ENCODE data around the gene VWA5B1.

VWA5B1 gene

DNA sequence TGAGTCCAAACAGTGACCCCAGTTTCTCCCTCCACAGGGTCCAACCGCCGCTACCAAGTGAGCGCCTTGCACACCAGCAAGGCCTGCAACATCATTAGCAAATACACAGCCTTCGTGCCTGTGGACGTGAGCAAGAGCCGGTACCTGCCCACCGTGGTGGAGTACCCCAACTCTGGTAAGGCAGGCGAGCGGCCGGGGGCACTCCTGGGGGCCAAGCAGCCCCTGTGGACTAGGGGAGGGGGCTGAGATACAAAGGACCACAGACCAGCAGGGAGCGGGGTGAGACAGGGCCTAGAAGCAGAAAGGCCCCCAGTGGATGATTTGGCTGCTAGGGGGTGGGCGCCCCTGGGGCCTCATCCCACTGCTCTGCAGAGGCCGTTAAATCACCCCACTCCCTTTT lies 54.7 kb downstream of the VWA5B1 start:
- in situ Hi-C loops (cut with MboI; ENCODE audit: low sequenced_read_pairs), result no loop called here

DNA sequence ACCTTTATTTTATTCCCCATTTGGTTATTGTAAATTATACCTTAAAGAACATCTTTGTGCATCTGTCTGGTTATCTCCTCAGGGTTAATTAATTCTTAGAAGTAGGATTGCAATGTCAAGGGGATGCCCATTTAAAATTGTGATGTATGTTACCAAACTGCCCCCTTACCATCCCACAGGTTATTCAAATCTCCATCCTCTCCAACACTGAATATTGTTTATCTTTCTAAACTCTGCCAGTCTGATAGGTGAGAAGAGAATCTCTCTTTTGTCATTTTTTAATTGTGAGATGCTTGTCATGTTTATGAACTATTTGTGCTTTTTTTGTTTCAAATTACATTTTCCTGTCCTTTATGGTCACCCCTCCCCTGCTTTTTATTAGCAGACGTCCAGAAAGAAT lies 55.8 kb downstream of the VWA5B1 start:
- in situ Hi-C loops (cut with MboI; ENCODE audit: low sequenced_read_pairs), result no loop called here

DNA sequence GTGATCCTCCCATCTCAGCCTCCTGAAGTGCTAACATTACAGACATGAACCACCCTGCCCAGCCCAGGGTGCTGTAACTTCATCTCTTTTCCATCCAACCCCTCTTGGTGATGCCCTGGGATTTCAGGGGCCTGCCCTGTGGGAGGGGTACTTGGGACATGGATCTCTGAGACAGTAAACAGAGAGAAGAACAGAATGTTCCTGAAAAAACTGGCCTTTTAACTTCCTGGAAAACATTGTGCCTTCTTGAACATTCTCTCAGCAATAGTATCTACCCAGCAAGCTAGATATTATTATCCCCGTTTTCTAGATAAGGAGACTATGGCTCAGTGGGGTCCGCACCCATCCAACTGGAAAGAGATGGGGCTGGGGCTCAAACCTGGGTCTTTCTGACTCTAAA lies 57.0 kb downstream of the VWA5B1 start:
- in situ Hi-C loops (cut with MboI; ENCODE audit: low sequenced_read_pairs), result no loop called here

GRCh38 chr1:20348326-20348915 lies 57.7 kb downstream of the VWA5B1 start:
- in situ Hi-C loops (cut with MboI; ENCODE audit: low sequenced_read_pairs), result no loop called here

GRCh38 chr1:20349561-20349960 lies 58.9 kb downstream of the VWA5B1 start:
- in situ Hi-C loops (cut with MboI; ENCODE audit: low sequenced_read_pairs), result no loop called here

- in situ Hi-C loops (cut with MboI; ENCODE audit: low sequenced_read_pairs), result no loop called here
Measured at GRCh38 chr1:20349971-20350370, 59.3 kb downstream of the VWA5B1 start.

GRCh38 chr1:20350421-20350820 lies 59.7 kb downstream of the VWA5B1 start:
- in situ Hi-C loops (cut with MboI; ENCODE audit: low sequenced_read_pairs), result no loop called here

DNA sequence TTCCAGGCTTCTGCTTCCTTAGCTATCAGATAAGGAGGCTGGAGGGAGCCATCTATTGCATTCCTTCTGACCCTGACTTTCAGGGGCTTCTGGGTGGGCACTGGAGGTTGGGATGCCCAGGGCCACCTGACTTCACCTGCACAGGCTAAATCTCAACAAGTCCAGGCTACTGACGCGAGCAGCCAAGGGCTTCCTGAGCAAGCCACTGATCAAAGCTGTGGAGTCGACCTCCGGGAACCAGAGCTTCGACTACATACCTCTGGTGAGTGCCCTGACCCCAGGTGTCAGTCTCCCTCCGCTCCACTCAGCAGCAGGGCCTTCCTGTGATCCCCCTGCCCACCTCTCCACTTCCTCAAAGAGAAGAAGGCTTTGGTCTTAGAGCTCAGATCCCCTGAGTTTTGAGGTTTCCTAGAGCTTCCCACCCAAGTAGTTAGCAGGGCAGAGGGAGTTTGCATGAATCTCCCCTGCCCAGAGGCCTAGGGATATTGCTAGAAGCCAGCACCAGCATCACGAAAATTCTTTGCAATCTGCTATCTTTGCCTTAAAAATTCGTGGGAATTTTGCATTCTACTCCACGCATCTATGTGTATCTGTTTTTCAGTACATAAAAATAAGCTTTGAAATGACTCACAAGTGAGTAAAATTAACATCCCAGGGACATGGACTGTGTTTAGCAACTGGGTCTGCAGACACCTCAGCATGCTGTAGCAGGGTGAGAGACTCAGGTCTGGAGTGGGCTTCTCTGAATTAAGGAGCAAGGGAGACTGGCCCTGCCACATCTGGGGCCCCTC lies 61.4 kb downstream of the VWA5B1 start:
- in situ Hi-C loops (cut with MboI; ENCODE audit: low sequenced_read_pairs), result no loop called here

DNA sequence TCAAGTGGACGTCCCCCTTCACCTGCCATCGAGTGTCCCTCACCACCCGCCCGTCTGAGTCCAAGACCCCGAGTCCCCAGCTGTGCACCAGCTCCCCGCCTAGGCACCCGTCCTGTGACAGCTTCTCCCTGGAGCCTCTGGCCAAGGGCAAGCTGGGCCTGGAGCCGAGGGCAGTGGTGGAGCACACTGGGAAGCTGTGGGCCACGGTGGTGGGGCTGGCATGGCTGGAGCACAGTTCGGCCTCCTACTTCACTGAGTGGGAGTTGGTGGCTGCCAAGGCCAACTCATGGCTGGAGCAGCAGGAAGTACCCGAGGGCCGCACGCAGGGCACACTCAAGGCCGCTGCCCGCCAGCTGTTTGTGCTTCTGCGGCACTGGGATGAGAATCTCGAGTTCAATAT lies 63.2 kb downstream of the VWA5B1 start:
- in situ Hi-C loops (cut with MboI; ENCODE audit: low sequenced_read_pairs), result no loop called here

DNA sequence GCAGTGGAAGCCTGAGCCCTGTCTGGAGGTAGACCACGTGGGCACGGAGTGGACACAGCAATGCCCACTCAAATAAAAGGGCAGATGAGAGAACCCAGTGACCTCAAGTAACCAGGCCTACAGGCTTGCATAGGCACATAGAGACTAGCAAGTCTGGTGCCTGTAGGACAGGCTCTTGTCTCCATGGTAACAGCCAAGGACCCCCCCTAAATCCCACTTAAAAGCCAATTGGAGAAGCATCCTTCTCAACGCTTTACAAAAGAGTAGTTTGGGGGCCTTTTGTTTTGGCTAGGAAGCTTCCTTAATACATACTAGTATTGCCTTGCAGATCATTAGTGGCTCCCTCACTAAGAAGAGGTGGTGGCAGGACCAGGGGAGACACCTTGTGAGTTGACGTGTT lies 63.9 kb downstream of the VWA5B1 start:
- in situ Hi-C loops (cut with MboI; ENCODE audit: low sequenced_read_pairs), result no loop called here

- in situ Hi-C loops (cut with MboI; ENCODE audit: low sequenced_read_pairs), result no loop called here
Measured at GRCh38 chr1:20355101-20355827, 64.6 kb downstream of the VWA5B1 start.

DNA sequence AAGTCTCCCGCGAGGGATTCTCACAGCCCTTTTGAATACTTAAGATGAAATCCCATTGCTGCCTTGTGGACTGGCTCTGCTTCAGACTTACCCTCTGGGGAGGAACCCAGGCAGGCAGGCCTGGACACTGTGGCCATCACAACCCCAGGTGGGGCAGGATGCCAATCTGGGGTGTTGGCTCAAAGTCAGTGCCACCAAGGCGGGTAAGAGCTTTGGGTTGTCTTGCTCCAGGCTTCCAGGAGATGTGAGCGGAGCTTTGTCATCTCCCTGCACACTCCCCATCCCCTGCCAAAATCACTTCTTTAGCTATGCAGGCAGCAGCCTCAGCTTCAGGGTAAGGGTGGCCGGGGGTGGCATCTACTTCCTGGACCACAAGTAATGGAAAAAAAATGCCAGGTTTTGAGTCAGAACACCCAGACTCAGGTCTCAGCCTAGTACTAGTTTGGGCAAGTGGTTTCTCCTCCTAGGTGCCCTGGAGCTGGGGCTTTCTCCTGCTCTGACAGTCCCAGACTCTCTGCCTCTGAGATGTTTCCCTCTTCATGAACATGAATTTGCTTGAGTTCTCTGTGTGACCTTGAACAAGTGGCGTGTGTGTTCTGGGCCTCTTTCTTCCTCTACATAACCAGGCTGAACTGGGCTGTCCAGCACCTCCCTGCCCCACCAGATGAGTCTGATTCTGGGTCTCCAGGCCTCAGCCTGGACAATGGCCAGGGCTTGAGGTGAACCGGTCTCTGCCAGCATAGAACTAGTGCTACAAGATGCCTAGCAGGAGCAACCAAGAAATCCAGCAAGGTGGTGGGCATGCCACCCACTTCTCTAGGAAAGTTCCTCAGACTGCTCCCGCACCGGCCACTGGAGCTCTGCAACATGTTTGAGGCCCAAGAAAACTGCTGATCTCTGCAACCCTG lies 65.4 kb downstream of the VWA5B1 start:
- in situ Hi-C loops (cut with MboI; ENCODE audit: low sequenced_read_pairs), result no loop called here

DNA sequence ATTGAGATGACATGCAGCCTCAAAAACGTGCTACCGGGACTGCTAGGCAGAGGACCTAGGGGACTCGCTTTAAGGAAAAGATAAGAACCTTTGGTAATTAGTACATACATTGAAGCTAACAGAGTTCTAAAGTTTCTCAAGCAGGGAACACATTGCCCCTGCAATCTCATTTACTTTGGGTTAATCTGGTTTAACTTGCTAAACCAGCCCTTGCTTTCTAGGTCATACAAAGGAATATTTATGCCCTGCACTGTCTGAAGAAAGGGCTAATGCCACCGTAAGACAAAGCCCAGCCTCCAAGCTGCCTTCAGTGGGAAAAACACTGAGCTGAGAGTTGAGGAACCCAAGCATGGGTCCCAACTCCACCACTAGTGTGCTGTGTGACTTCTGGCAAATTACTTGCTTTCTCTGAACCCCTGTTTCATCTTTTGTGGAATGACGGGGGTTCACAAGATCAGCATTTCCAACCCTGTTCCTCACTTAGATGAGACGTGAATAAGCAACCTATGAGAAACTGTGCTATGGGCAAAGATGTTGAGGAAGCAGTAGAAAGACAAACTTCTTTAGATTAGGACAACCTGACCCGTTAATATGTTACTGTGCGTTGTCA lies 66.3 kb downstream of the VWA5B1 start:
- in situ Hi-C loops (cut with MboI; ENCODE audit: low sequenced_read_pairs), result no loop called here

GRCh38 chr1:20357796-20358195 lies 67.1 kb downstream of the VWA5B1 start:
- in situ Hi-C loops (cut with MboI; ENCODE audit: low sequenced_read_pairs), result no loop called here

DNA sequence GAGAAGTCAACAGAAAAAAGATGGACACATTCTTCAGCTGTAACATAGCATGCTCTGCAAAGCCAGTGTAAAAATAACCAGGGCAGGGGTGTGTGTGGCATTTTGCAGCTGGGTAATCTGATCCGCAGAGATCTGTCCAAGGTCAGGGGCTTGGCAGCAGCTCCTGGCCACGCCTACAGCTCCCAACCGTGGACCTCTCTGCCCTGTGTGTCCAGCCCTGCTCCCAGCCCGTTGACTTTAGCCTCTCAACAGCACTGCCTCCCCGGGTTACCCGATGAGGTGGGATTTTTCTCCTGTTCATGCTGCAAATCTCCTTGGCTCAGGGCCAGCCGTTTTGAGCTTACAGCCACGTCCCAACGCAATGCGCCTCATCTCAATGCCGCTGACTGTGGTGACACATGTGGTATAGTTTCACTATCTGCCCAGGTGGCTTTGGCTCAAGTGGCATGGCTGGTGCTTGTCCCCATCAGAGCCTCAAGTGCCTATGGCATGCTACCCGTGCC lies 68.1 kb downstream of the VWA5B1 start:
- in situ Hi-C loops (cut with MboI; ENCODE audit: low sequenced_read_pairs), result no loop called here

- in situ Hi-C loops (cut with MboI; ENCODE audit: low sequenced_read_pairs), result no loop called here
Measured at GRCh38 chr1:20359451-20360330, 69.0 kb downstream of the VWA5B1 start.

GRCh38 chr1:20361401-20361800 lies 70.7 kb downstream of the VWA5B1 start:
- in situ Hi-C loops (cut with MboI; ENCODE audit: low sequenced_read_pairs), result no loop called here

GRCh38 chr1:20361805-20362381 lies 71.2 kb downstream of the VWA5B1 start:
- in situ Hi-C loops (cut with MboI; ENCODE audit: low sequenced_read_pairs), result no loop called here

DNA sequence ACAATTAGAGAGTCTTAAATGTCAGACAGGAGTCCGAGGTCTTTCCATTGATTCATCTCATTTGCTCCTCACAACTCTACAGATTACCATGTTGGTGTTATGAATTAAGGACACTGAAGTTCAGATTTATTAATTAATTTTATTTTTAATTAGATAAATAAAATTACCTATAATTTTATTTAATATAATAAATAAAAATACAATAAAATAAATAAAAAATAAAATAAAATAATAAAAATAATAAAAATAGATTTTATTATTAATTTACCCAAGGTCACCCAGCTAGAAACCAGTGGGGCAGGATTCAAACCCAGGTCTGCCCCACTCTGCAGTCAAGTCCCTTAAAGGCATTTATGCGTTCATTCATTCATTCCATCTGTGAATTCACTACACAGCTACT lies 72.2 kb downstream of the VWA5B1 start:
- in situ Hi-C loops (cut with MboI; ENCODE audit: low sequenced_read_pairs), result no loop called here
